ENCODE data around the gene GAL3ST3. TPM values are rescaled to one million over a fixed set of nuclear protein-coding genes. Genes with fewer than 3 reads are reported as not detected.
A peak's percentile ranks its signal among the peaks of the same experiment; 100 is the strongest.

GAL3ST3 gene
- total and polyA plus RNA-seq, 10 of the 15 experiments (the other 5 are each of a cell fraction or from before 2014, with no cell fraction given) = 0.06 to 0.12 TPM; not detected in 8

GRCh38 chr11:66001942-66002647, 46.9 kb downstream of the GAL3ST3 start, which contains the start of the genes BANF1 and EIF1AD (continued):
- TF ChIP-seq SKIL (IDR thresholded peaks at IDR 0.05; ENCODE audit: low read depth, poor library complexity, severe bottlenecking) = peak; percentile 87
- TF ChIP-seq BCL3 (IDR thresholded peaks at IDR 0.05; ENCODE audit: borderline replicate concordance, insufficient read depth, low read depth, low read length, poor library complexity, severe bottlenecking) = no peak
- TF ChIP-seq BHLHE40 (IDR thresholded peaks at IDR 0.05; ENCODE audit: borderline replicate concordance in 1 of 2, low read depth in 2 of 2, low read length in 1 of 2) = peak in 1 of 2 experiments; percentile 44; a peak in 1 of 4 replicates

GRCh38 chr11:65997286-65997685, 51.7 kb downstream of the GAL3ST3 start:
- no peak for ATAC-seq
- ChIA-PET SMC1A (ENCODE audit: uncharacterized antibody, unreplicated experiment) (no interaction called here), POLR2A (interaction anchor here (0.6 to 0.7 kb wide), 2 partner anchors 13 to 61 kb away, joined by 3 to 4 read pairs; no protein-coding TSS in a partner anchor), RAD21 (ENCODE audit: unreplicated experiment) (interaction anchor here (0.7 kb wide), 1 partner anchor 285 kb away, joined by 3 read pairs; no protein-coding TSS in a partner anchor), CTCF (interaction anchor here (0.6 kb wide), 1 partner anchor 47 kb away, joined by 3 read pairs; no protein-coding TSS in a partner anchor)
- in situ Hi-C loops (cut with MboI) (no loop called here), intact Hi-C loops (cut with micrococcal nuclease; ENCODE audit: unreplicated experiment) (no loop called here)
- H3K79me2 ChIP-seq (ENCODE audit: control insufficient read depth, insufficient read depth, low read length) = peaks cover 20% of the 10 kb centered on the region
- peaks cover 3% of the 10 kb centered on the region for H3K4me1 ChIP-seq (ENCODE audit: control insufficient read depth, insufficient read depth, low read length)
- H3K36me3 ChIP-seq (ENCODE audit: control insufficient read depth in 2 of 2, insufficient read depth in 2 of 2, low read length in 1 of 2) = peaks cover 17 to 25% of the 10 kb centered on the region in 2 experiments
- H3K9ac ChIP-seq (ENCODE audit: control insufficient read depth, insufficient read depth, low read length) = no peak overlapping the region
- WGBS (ENCODE audit: insufficient coverage, insufficient replicate concordance, low lambda C conversion rate, missing lambda C conversion rate) = 100% methylated on average over 2 of the region's 2 CpGs
- H3K4me2 ChIP-seq (ENCODE audit: control insufficient read depth, insufficient read depth) = no peak overlapping the region
- no peak for DNase-seq (ENCODE audit: low read depth, low spot score)
- no peaks in the 10 kb centered on the region for H3K27me3 ChIP-seq (replicated peaks in 1 of 2; ENCODE audit: control insufficient read depth in 2 of 2, insufficient read depth in 2 of 2, low read length in 1 of 2)
- FAIRE-seq = no peak
- no peak overlapping the region for H3K4me3 ChIP-seq
- H3K9me3 ChIP-seq (replicated peaks; ENCODE audit: control insufficient read depth, insufficient read depth, low read length) = no peaks in the 10 kb centered on the region
- no peak overlapping the region for H2AFZ ChIP-seq (ENCODE audit: control insufficient read depth, low read depth, low read length)
- no peak overlapping the region for H3K27ac ChIP-seq (ENCODE audit: control insufficient read depth, insufficient read depth)
- no TSS peak for BruUV-seq (replicated peaks)
- H4K20me1 ChIP-seq (ENCODE audit: control insufficient read depth, insufficient read depth) = no peaks in the 10 kb centered on the region
- TF ChIP-seq DPF2 (IDR thresholded peaks at IDR 0.05) = no peak
- no peak for TF ChIP-seq PAX5 (IDR thresholded peaks at IDR 0.05; ENCODE audit: borderline replicate concordance, low read depth, low read length)
- TF ChIP-seq ZBTB40 (IDR thresholded peaks at IDR 0.05; ENCODE audit: borderline replicate concordance) = no peak
- TF ChIP-seq ZNF274 (IDR thresholded peaks at IDR 0.05; ENCODE audit: insufficient read depth, insufficient read length) = no peak
- no peak for TF ChIP-seq CHD1 (IDR thresholded peaks at IDR 0.05; ENCODE audit: low read depth, low read length)
- no peak for TF ChIP-seq USF2 (IDR thresholded peaks at IDR 0.05; ENCODE audit: borderline replicate concordance, low read depth, low read length)
- TF ChIP-seq HDAC2 (IDR thresholded peaks at IDR 0.05) = no peak
- TF ChIP-seq ZZZ3 (IDR thresholded peaks at IDR 0.05; ENCODE audit: control insufficient read depth, insufficient read length, low read depth) = no peak
- TF ChIP-seq BACH1 (IDR thresholded peaks at IDR 0.05; ENCODE audit: borderline replicate concordance) = no peak
